WTC11 (cell line): ENCODE measurements around the gene JCAD. TPM values are rescaled to one million over a fixed set of nuclear protein-coding genes. Genes with fewer than 3 reads are reported as not detected.

Experiments used
- ATAC-seq: fragments of 200-7000 bp; cut with Tn5 transposase; 2 replicates; pipeline ENCODE4 v1.10.0; 2021; ENCODE audit warnings: mild to moderate bottlenecking, moderate library complexity
- CTCF ChIA-PET: fragments of 300-600 bp; sonication (Branson Sonifier 250); formaldehyde crosslinking; loops from one replicate; lab custom pipeline; 2021; ENCODE audit warnings: antibody characterized with exemption; lab: Charles Lee
- POLR2A ChIA-PET: fragments of 350-600 bp; sonication (Branson Sonifier 250); formaldehyde crosslinking; loops from one replicate; lab custom pipeline; 2021; ENCODE audit warnings: antibody characterized with exemption; lab: Charles Lee
- DNase-seq: peaks from one replicate; pipeline ENCODE4 v3.0.0; 2021; ENCODE audit warnings: low spot score
- H3K27ac Mint-ChIP-seq: 2 replicates; pipeline ENCODE4 v1.8.0; 2021; ENCODE audit warnings: mixed read lengths
- H3K27me3 Mint-ChIP-seq: 2 replicates; pipeline ENCODE4 v1.8.0; 2021; ENCODE audit warnings: low read depth, mild to moderate bottlenecking, moderate library complexity, mixed read lengths
- H3K36me3 Mint-ChIP-seq: 2 replicates; pipeline ENCODE4 v1.8.0; 2021; ENCODE audit warnings: mixed read lengths
- H3K4me1 Mint-ChIP-seq: 2 replicates; pipeline ENCODE4 v1.8.0; 2022; ENCODE audit warnings: mixed read lengths
- H3K4me3 Mint-ChIP-seq: 2 replicates; pipeline ENCODE4 v1.8.0; 2021; ENCODE audit warnings: mild to moderate bottlenecking, moderate library complexity, mixed read lengths
- H3K9me3 Mint-ChIP-seq: 2 replicates; pipeline ENCODE4 v1.8.0; 2021; ENCODE audit warnings: mixed read lengths
- AR ChIP-seq: fragments of 250-450 bp; sonication (Bioruptor Pico); IDR thresholded peaks from 2 replicates; pipeline ENCODE4 v1.9.0; 2021; ENCODE audit warnings: mild to moderate bottlenecking
- CDX4 ChIP-seq: fragments of 250-450 bp; sonication (Bioruptor Pico); IDR thresholded peaks from 2 replicates; pipeline ENCODE4 v1.9.0; 2021; ENCODE audit warnings: moderate library complexity, mild to moderate bottlenecking, inconsistent platforms, borderline replicate concordance
- CREB1 ChIP-seq: sonication (generic); formaldehyde crosslinking; IDR thresholded peaks from 2 replicates; pipeline ENCODE4 v1.8.0; 2023; ENCODE audit warnings: mild to moderate bottlenecking, missing genetic modification reagents
- E2F4 ChIP-seq: sonication (generic); formaldehyde crosslinking; IDR thresholded peaks from 2 replicates; pipeline ENCODE4 v1.8.1; 2022; ENCODE audit warnings: low read depth, mild to moderate bottlenecking, moderate library complexity, missing genetic modification reagents, borderline replicate concordance
- E2F5 ChIP-seq: sonication (generic); formaldehyde crosslinking; IDR thresholded peaks from 2 replicates; pipeline ENCODE4 v1.8.1; 2022; ENCODE audit warnings: mild to moderate bottlenecking, moderate library complexity, missing genetic modification reagents
- ESRRA ChIP-seq: sonication (generic); formaldehyde crosslinking; IDR thresholded peaks from 2 replicates; pipeline ENCODE4 v1.8.1; 2022; ENCODE audit warnings: mild to moderate bottlenecking, missing genetic modification reagents, borderline replicate concordance
- FOXK1 ChIP-seq: sonication (generic); formaldehyde crosslinking; IDR thresholded peaks from 2 replicates; pipeline ENCODE4 v1.8.0; 2022; ENCODE audit warnings: mild to moderate bottlenecking, moderate library complexity, missing genetic modification reagents
- GABPB1 ChIP-seq: sonication (generic); formaldehyde crosslinking; IDR thresholded peaks from 2 replicates; pipeline ENCODE4 v1.8.1; 2023; ENCODE audit warnings: mild to moderate bottlenecking, missing genetic modification reagents
- HMGXB4 ChIP-seq: sonication (generic); formaldehyde crosslinking; IDR thresholded peaks from 2 replicates; pipeline ENCODE4 v1.8.1; 2023; ENCODE audit warnings: mild to moderate bottlenecking, moderate library complexity, missing genetic modification reagents
- IRF1 ChIP-seq: sonication (generic); formaldehyde crosslinking; IDR thresholded peaks from 2 replicates; pipeline ENCODE4 v1.8.0; 2023; ENCODE audit warnings: missing genetic modification reagents
- JAZF1 ChIP-seq: fragments of 250-450 bp; sonication (Bioruptor Pico); IDR thresholded peaks from 2 replicates; pipeline ENCODE4 v1.9.0; 2021; ENCODE audit warnings: moderate library complexity, mild to moderate bottlenecking, inconsistent platforms
- JUN ChIP-seq: sonication (generic); formaldehyde crosslinking; IDR thresholded peaks from 2 replicates; pipeline ENCODE4 v1.8.0; 2023; ENCODE audit warnings: mild to moderate bottlenecking, missing genetic modification reagents
- MXD4 ChIP-seq: fragments of 250-450 bp; sonication (Bioruptor Pico); IDR thresholded peaks from 2 replicates; pipeline ENCODE4 v1.8.0; 2021; ENCODE audit warnings: mild to moderate bottlenecking, moderate library complexity, borderline replicate concordance
- NR1H2 ChIP-seq: sonication (generic); formaldehyde crosslinking; IDR thresholded peaks from 2 replicates; pipeline ENCODE4 v1.9.0; 2021; ENCODE audit warnings: mild to moderate bottlenecking, moderate library complexity, missing genetic modification reagents
- PRRX2 ChIP-seq: fragments of 250-450 bp; sonication (Bioruptor Pico); IDR thresholded peaks from 2 replicates; pipeline ENCODE4 v1.8.0; 2021; ENCODE audit warnings: mild to moderate bottlenecking
- SOX15 ChIP-seq: fragments of 250-450 bp; sonication (Bioruptor Pico); IDR thresholded peaks from 2 replicates; pipeline ENCODE4 v1.9.0; 2021; ENCODE audit warnings: mild to moderate bottlenecking
- SP1 ChIP-seq: sonication (generic); formaldehyde crosslinking; conservative IDR thresholded peaks from 2 replicates; pipeline ENCODE4 v1.8.1; 2022; ENCODE audit warnings: missing genetic modification reagents
- USF2 ChIP-seq: sonication (generic); formaldehyde crosslinking; IDR thresholded peaks from 2 replicates; pipeline ENCODE4 v1.8.1; 2023; ENCODE audit warnings: mild to moderate bottlenecking, missing genetic modification reagents, moderate library complexity
- ZBTB21 ChIP-seq: sonication (generic); formaldehyde crosslinking; IDR thresholded peaks from 2 replicates; pipeline ENCODE4 v1.8.1; 2023; ENCODE audit warnings: mild to moderate bottlenecking, missing genetic modification reagents, borderline replicate concordance
- ZNF138 ChIP-seq: sonication (generic); formaldehyde crosslinking; conservative IDR thresholded peaks from 2 replicates; pipeline ENCODE4 v1.8.1; 2022; ENCODE audit warnings: mild to moderate bottlenecking, moderate library complexity, missing genetic modification reagents
- ZNF281 ChIP-seq: sonication (generic); formaldehyde crosslinking; IDR thresholded peaks from 2 replicates; pipeline ENCODE4 v1.8.0; 2023; ENCODE audit warnings: mild to moderate bottlenecking, missing genetic modification reagents
- ZNF317 ChIP-seq: sonication (generic); formaldehyde crosslinking; IDR thresholded peaks from 2 replicates; pipeline ENCODE4 v1.8.1; 2023; ENCODE audit warnings: low read depth, mild to moderate bottlenecking, moderate library complexity, missing genetic modification reagents, borderline replicate concordance
- ZNF396 ChIP-seq: fragments of 250-450 bp; sonication (Bioruptor Pico); IDR thresholded peaks from 2 replicates; pipeline ENCODE4 v1.8.0; 2021; ENCODE audit warnings: mild to moderate bottlenecking, moderate library complexity, borderline replicate concordance
- ZNF423 ChIP-seq: fragments of 250-450 bp; sonication (Bioruptor Pico); IDR thresholded peaks from 2 replicates; pipeline ENCODE4 v2.1.2; 2022; ENCODE audit warnings: mild to moderate bottlenecking, moderate library complexity
- total RNA-seq: library from RNA; stranded (reverse); gene quantifications from 3 replicates; pipeline ENCODE4 v1.2.3, GENCODE V29; 2021

JCAD gene
- total RNA-seq, 1 experiment from 2014 or later = 1.8 TPM

GRCh38 chr10:30017556-30017955 lies 41.8 kb downstream of the JCAD start:
- CTCF ChIA-PET = interaction anchor here (1.1 to 2.2 kb wide), 5 partner anchors 9 to 521 kb away, joined by 3 to 10 read pairs (median 4); no protein-coding TSS in a partner anchor
- no peaks in the 10 kb centered on the region for H3K9me3 Mint-ChIP-seq
- POLR2A ChIA-PET = no interaction called here
- H3K27me3 Mint-ChIP-seq = no peaks in the 10 kb centered on the region
- TF ChIP-seq AR (CRISPR knock-in tag) (no peak), PRRX2 (CRISPR knock-in tag) (no peak), SP1 (no peak), ZNF317 (CRISPR knock-in tag) (no peak), ZBTB21 (CRISPR knock-in tag) (no peak), NR1H2 (CRISPR knock-in tag) (no peak), E2F4 (CRISPR knock-in tag) (no peak), ZNF138 (CRISPR knock-in tag) (no peak), ZNF281 (CRISPR knock-in tag) (no peak), FOXK1 (CRISPR knock-in tag) (no peak), GABPB1 (no peak), E2F5 (CRISPR knock-in tag) (no peak), CREB1 (no peak)
- H3K4me3 Mint-ChIP-seq = no peak overlapping the region
- H3K27ac Mint-ChIP-seq = no peak overlapping the region
- H3K4me1 Mint-ChIP-seq = peaks cover 3% of the 10 kb centered on the region; the same call in 1 of the 2 replicates
- H3K36me3 Mint-ChIP-seq = no peaks in the 10 kb centered on the region
- ATAC-seq (no peak), DNase-seq (no peak)

GRCh38 chr10:30014511-30014910 lies 44.9 kb downstream of the JCAD start:
- H3K36me3 Mint-ChIP-seq = no peaks in the 10 kb centered on the region
- no peaks in the 10 kb centered on the region for H3K9me3 Mint-ChIP-seq
- DNase-seq = no peak
- POLR2A ChIA-PET = no interaction called here
- no peak for TF ChIP-seq JAZF1 (CRISPR knock-in tag)
- TF ChIP-seq ZNF396 (CRISPR knock-in tag) = no peak
- no peak for TF ChIP-seq ZNF423 (CRISPR knock-in tag)
- no peak for TF ChIP-seq HMGXB4 (CRISPR knock-in tag)
- no peak for TF ChIP-seq USF2
- TF ChIP-seq ESRRA (CRISPR knock-in tag) = no peak
- no peak for TF ChIP-seq SP1
- TF ChIP-seq MXD4 (CRISPR knock-in tag) = no peak
- TF ChIP-seq CDX4 = no peak
- TF ChIP-seq JUN = no peak
- no peak for TF ChIP-seq SOX15 (CRISPR knock-in tag)
- no peak for TF ChIP-seq IRF1 (CRISPR knock-in tag)
- H3K27ac Mint-ChIP-seq = no peak overlapping the region
- ATAC-seq = no peak
- CTCF ChIA-PET = no interaction called here
- H3K4me3 Mint-ChIP-seq = no peak overlapping the region
- no peaks in the 10 kb centered on the region for H3K27me3 Mint-ChIP-seq
- peaks cover 3% of the 10 kb centered on the region; the same call in 1 of the 2 replicates for H3K4me1 Mint-ChIP-seq
